CD4-positive, alpha-beta T cell (primary cell): ENCODE data around the gene SLC25A26. TPM values are rescaled to one million over a fixed set of nuclear protein-coding genes. Genes with fewer than 3 reads are reported as not detected.

ENCODE experiments used
- ATAC-seq: fragments of 200-7000 bp; cut with Tn5 transposase; one replicate; pipeline ENCODE4 v1.10.0; 2022; ENCODE audit warnings: mild to moderate bottlenecking; ENCODE audit not compliant: poor library complexity
- CTCF ChIA-PET: fragments of 350-600 bp; sonication (Branson Sonifier 250); formaldehyde crosslinking; loops from one replicate; lab custom pipeline; 2021; ENCODE audit warnings: antibody characterized with exemption, inconsistent platforms; lab: Charles Lee
- POLR2A ChIA-PET: fragments of 350-600 bp; sonication (Branson Sonifier 250); formaldehyde crosslinking; loops from one replicate; lab custom pipeline; 2021; ENCODE audit warnings: antibody characterized with exemption, inconsistent platforms; lab: Charles Lee
- DNase-seq, 14 experiments: peaks; one replicate each; pipeline ENCODE4 v3.0.0-alpha.2; 2013 to 2020; ENCODE audit warnings: mixed read lengths in 2 of 14
- H3K27ac ChIP-seq, 2 donors: one replicate each; pipeline versions ENCODE4 v1.5.1 to v1.7.0; 2013; ENCODE audit warnings: low read length in 2 of 2, low read depth in 1 of 2, mild to moderate bottlenecking in 1 of 2
- H3K27me3 ChIP-seq, 2 experiments: 1 replicate in 1 of 2; 2 replicates in 1 of 2; pipeline versions ENCODE4 v1.6.1 to v1.7.0; 2013; ENCODE audit warnings: low read length in 2 of 2, control low read depth in 1 of 2, mild to moderate bottlenecking in 1 of 2, moderate library complexity in 1 of 2; ENCODE audit not compliant: insufficient read depth in 2 of 2, control insufficient read depth in 1 of 2
- H3K36me3 ChIP-seq: one replicate; pipeline ENCODE4 v1.6.1; 2013; ENCODE audit warnings: low read length, control low read depth; ENCODE audit not compliant: insufficient read depth
- H3K4me1 ChIP-seq: one replicate; pipeline ENCODE4 v1.6.1; 2013; ENCODE audit warnings: low read length, control low read depth; ENCODE audit not compliant: insufficient read depth
- H3K4me3 ChIP-seq: one replicate; pipeline ENCODE4 v1.5.1; 2013; ENCODE audit warnings: mild to moderate bottlenecking, low read length, moderate library complexity
- H3K9me3 ChIP-seq, 2 experiments: 1 replicate in 1 of 2; 2 replicates in 1 of 2; pipeline versions ENCODE4 v1.6.1 to v1.7.0; 2013; ENCODE audit warnings: low read length in 2 of 2, mild to moderate bottlenecking in 2 of 2, control low read depth in 1 of 2, moderate library complexity in 1 of 2; ENCODE audit not compliant: control insufficient read depth in 1 of 2, insufficient read depth in 1 of 2
- H3K27ac Mint-ChIP-seq: one replicate; pipeline ENCODE4 v1.8.0; 2020; ENCODE audit warnings: mixed read lengths
- H3K27me3 Mint-ChIP-seq: one replicate; pipeline ENCODE4 v1.8.0; 2021; ENCODE audit warnings: mixed read lengths
- H3K36me3 Mint-ChIP-seq: one replicate; pipeline ENCODE4 v1.8.0; 2021; ENCODE audit warnings: low read depth, mixed read lengths
- H3K4me1 Mint-ChIP-seq: one replicate; pipeline ENCODE4 v1.8.0; 2021; ENCODE audit warnings: low read depth, mixed read lengths
- H3K4me3 Mint-ChIP-seq: one replicate; pipeline ENCODE4 v1.8.0; 2020; ENCODE audit warnings: mild to moderate bottlenecking, mixed read lengths
- H3K9me3 Mint-ChIP-seq: one replicate; pipeline ENCODE4 v1.8.0; 2020; ENCODE audit warnings: mixed read lengths
- CTCF ChIP-seq: fragments of 200-600 bp; IDR thresholded peaks from one replicate; pipeline ENCODE4 v1.8.0; 2022; ENCODE audit warnings: antibody characterized with exemption, mild to moderate bottlenecking
- intact Hi-C, 2 experiments: fragments of 100-400 bp; cut with DNase I in 1 of 2; cut with micrococcal nuclease in 1 of 2; formaldehyde crosslinking; loops; one replicate each; pipeline versions ENCODE4 v1.15.1 to v1.9.0; 2023 to 2025; cut with DNase I, micrococcal nuclease
- total RNA-seq, 174 experiments: library from RNA in 2 of 174; stranded (reverse) in 2 of 174; gene quantifications; one replicate each; pipeline ENCODE4 v1.2.3 and lab custom pipeline; 2021 to 2026

SLC25A26 gene
- total RNA-seq, 2 experiments from 2014 or later, result 26.9 to 30.2 TPM

DNA sequence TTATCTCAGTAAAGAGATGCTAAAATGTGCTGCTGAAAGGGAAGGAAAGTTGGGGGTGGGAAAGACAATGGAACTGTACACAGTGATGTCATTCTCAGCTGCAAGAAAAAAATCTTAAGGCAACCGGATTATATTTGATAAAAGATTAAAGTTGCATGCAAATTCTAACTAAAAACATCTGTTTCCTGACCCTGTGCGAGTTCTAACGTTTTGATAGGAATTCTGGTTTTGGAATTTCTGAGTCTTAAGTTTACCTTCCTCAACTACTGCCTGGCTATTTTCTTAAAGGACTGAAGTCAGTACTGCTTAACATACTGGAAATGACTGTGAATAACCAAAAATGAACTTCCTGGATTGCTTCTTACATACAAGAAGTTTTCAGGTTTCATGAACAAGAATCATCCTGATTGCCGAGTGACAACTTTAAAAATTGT, 115.5 kb downstream of the SLC25A26 start:
- H3K4me1 ChIP-seq, result no peaks in the 10 kb centered on the region
- H3K9me3 ChIP-seq, result no peaks in the 10 kb centered on the region
- H3K4me3 ChIP-seq, result no peak overlapping the region
- intact Hi-C loops, result no loop called here
- H3K27ac Mint-ChIP-seq, result no peak overlapping the region
- DNase-seq, result no peak
- H3K27me3 Mint-ChIP-seq, result no peaks in the 10 kb centered on the region
- ChIA-PET CTCF (no interaction called here), POLR2A (no interaction called here)
- no peaks in the 10 kb centered on the region for H3K36me3 ChIP-seq
- no peak for TF ChIP-seq CTCF
- no peaks in the 10 kb centered on the region for H3K9me3 Mint-ChIP-seq
- peaks cover 32% of the 10 kb centered on the region for H3K4me1 Mint-ChIP-seq
- H3K36me3 Mint-ChIP-seq, result peaks cover 7% of the 10 kb centered on the region
- no peaks in the 10 kb centered on the region for H3K27me3 ChIP-seq
- ATAC-seq, result no peak
- no peak overlapping the region for H3K27ac ChIP-seq
- H3K4me3 Mint-ChIP-seq, result no peak overlapping the region

DNA sequence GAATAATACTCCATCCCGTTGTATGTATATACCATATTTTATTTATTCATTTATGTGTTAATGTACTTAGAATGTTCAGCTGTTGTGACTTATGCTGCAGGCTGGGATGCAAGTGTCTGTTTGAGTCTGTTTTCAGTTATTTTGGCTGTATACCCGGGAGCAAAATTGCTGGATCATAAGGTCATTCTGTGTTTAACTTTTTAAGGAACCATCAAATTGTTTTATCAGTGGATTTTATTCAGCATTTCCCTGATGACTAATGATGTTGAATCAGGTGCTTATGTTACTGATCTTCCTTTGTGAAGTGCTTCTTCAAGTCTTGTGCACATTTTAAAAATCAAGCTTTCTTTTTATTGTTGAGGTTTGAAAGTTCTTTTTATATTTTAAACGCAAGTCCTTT, 118.1 kb downstream of the SLC25A26 start:
- no peak for DNase-seq
- no peaks in the 10 kb centered on the region for H3K27me3 ChIP-seq

GRCh38 chr3:66342717-66343356, 122.0 kb downstream of the SLC25A26 start:
- Mint-ChIP-seq H3K4me3 (no peak overlapping the region), H3K27ac (no peak overlapping the region), H3K4me1 (peaks cover 4% of the 10 kb centered on the region), H3K9me3 (no peaks in the 10 kb centered on the region), H3K36me3 (peaks cover 34% of the 10 kb centered on the region), H3K27me3 (no peaks in the 10 kb centered on the region)
- no peak for TF ChIP-seq CTCF
- POLR2A ChIA-PET, result no interaction called here
- H3K4me3 ChIP-seq, result no peak overlapping the region
- no peaks in the 10 kb centered on the region for H3K9me3 ChIP-seq
- ATAC-seq (no peak), DNase-seq (no peak)
- no peak overlapping the region for H3K27ac ChIP-seq
- H3K36me3 ChIP-seq, result peaks cover 4% of the 10 kb centered on the region
- no peaks in the 10 kb centered on the region for H3K27me3 ChIP-seq
- intact Hi-C loops, result no loop called here
- CTCF ChIA-PET, result no interaction called here
- no peaks in the 10 kb centered on the region for H3K4me1 ChIP-seq

More for the DNA sequence above, 118.1 kb downstream of the SLC25A26 start:
- H3K9me3 ChIP-seq, result no peaks in the 10 kb centered on the region
- H3K27ac ChIP-seq, result no peak overlapping the region
- H3K4me3 ChIP-seq, result no peak overlapping the region
- no peak for ATAC-seq
- H3K4me1 ChIP-seq, result no peaks in the 10 kb centered on the region
- Mint-ChIP-seq H3K36me3 (no peaks in the 10 kb centered on the region), H3K27ac (no peak overlapping the region), H3K4me1 (peaks cover 23% of the 10 kb centered on the region), H3K27me3 (no peaks in the 10 kb centered on the region), H3K9me3 (no peaks in the 10 kb centered on the region), H3K4me3 (no peak overlapping the region)
- ChIA-PET CTCF (interaction anchor here (0.8 to 1.2 kb wide), 2 partner anchors 9 to 46 kb away, joined by 3 read pairs; no protein-coding TSS in a partner anchor), POLR2A (no interaction called here)
- no peaks in the 10 kb centered on the region for H3K36me3 ChIP-seq
- intact Hi-C loops, result no loop called here
- no peak for TF ChIP-seq CTCF
